ENCODE results near the gene THOC5. TPM values are rescaled to one million over a fixed set of nuclear protein-coding genes. Genes with fewer than 3 reads are reported as not detected.
"Not testable (repeated sequence)": the region's sequence is repeated elsewhere in the genome, so short reads cannot be mapped to it uniquely, and the experiment has no call there.

THOC5 gene
- polyA plus RNA-seq, 12 donors = 18.6 to 30.5 (median 26.1) TPM; not detected in 1

DNA sequence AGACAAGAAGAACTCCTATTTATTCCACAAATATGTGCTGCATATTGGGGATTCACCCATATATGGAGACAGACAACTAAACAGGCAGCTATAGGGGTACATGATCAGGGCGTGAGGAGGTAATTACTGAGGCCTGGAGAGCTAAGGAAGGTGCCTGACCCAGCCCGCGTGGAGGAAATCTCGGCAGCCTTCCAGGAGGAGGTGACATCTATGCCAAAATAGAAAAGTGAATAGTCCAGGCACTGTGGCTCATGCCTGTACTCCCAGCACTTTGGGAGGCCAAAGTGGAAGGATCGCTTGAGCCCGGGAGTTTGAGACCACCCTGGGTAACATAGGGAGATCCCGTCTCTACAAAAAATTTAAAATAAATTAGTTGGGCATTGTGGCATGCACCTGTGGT, 13.8 kb upstream of the THOC5 start:
- DNase-seq = no peak

DNA sequence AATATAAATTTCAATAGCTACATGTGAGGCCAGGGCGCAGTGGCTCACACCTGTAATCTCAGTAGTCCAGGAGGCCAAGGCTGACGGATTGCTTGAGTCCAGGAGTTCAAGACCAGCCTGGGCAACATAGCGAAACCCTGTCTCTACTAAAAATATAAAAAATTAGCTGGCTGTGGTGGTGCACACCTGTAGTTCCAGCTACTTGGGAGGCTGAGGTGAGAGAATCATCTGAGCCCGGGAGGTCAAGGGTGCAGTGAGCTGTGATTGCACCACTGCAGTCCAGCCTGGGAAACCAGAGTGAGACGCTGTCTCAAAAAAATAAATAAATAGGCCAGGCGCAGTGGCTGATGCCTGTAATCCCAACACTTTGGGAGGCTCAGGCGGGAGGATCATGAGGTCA, 13.0 kb upstream of the THOC5 start:
- not testable (repeated sequence) for DNase-seq

DNA sequence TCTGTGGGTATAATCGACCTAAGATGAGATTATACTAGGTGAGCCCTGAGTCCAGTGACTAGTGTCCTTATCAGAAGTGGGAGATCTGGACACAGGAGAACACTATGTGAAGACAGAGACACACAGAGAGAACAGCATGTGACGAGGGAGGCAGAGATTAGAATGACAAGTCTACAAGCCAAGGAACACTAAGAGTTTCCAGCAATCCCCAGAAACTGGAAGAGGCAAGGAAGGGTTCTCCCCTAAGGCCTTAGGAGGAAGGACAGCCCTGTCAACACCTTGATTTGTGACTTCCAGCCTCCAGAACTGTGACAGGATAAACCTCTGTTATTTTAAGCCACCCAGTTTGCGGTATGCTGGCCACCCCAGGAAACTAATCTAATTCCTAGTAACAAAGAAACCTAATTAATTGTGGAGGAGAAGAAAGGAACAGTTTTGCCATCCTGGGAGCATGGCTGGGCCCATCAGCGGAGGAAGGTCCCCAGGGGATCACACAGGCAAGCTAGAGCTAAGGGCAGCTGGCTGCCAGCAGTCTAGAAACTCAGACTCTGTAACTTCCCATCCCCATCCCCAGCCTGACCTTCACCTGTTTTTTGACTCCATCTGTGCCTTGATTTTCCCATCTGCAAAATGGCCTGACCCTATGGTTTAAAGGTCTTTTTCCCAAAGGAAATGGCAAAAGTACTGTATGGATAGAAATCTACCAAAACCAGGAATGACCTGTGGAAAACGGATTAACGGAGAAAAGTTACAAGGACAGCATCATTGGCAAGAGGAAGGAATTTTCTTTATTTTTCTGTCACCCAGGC, 10.3 kb upstream of the THOC5 start:
- no peak for DNase-seq

DNA sequence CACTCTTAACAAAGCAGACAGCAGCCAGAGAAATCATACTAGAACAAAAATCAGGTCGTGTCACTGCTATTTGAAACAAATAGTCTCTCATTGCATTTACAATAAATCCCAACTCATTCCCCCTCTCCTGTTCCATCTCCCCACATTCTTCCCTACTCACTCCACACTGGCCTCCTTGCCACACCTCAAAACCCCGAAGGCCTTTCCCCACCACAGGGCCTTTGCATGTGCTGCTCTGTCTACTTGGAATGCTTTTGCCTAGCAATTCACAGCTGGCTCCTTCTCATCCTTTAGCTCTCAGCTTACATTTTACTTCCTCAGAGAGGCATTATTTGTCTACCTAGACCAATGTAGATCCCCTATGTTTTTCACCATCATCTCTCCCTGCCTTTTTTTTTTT, 6.3 kb upstream of the THOC5 start:
- no peak for DNase-seq

DNA sequence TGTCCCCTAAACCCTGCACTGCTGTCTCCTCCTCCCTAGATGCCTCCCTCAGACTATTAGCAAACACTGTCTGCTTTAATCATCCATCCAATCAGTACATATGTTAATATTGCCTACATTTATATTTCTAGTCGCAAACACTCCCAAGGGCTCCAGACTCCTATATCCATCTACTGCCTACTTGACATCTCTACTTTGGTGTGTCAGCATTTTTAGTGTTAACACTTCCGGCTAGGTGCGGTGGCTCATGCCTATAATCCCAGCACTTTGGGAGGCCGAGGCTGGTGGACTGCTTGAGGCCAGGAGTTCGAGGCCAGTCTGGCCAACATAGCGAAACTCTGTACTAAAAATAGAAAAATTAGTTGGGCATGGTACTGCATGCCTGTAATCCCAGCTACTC, 5.5 kb upstream of the THOC5 start:
- no peak for DNase-seq

DNA sequence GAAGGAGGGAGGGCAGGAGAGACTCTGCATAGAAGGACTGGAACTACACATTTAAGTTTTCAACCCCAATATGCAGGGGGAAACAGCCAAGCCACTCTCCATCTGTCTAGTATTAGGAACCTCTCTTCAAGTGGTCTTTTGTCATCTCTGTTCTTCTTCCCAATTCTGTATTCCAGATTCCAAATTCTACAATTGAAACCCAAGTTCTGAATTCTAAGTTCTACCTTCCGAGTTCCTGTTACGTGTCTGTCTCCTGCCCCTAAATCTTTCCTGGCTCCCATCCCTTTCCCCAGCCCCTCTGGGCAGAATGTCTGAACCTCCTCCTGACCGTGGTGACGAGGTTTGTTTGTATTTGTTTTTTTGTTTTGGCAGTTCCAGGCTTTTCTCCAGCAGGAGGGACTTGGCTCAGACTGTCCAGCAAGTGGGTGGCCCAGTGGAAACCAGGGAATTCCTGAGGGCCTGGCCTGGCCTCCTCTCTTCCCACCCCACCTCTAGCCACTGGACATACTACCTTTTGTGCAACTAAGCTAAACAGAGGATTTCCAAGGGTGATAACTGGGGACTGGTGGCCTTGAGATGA, 1.6 kb upstream of the THOC5 start:
- DNase-seq = peak; percentile 41

DNA sequence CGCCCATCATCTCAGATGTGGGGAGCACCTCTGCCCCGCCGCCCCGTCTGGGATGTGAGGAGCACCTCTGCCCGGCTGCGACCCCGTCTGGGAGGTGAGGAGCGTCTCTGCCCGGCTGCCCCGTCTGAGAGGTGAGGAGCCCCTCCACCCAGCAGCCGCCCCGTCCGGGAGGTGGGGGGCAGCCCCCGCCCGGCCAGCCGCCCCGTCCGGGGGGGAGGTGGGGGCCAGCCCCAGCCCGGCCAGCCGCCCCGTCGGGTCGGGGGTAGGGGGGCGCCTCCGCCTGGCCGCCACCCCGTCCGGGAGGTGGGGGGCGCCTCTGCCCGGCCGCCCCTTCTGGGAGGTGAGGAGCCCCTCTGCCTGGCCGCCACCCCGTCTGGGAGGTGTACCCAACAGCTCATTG, 1.2 kb downstream of the THOC5 start:
- not testable (repeated sequence) for DNase-seq

DNA sequence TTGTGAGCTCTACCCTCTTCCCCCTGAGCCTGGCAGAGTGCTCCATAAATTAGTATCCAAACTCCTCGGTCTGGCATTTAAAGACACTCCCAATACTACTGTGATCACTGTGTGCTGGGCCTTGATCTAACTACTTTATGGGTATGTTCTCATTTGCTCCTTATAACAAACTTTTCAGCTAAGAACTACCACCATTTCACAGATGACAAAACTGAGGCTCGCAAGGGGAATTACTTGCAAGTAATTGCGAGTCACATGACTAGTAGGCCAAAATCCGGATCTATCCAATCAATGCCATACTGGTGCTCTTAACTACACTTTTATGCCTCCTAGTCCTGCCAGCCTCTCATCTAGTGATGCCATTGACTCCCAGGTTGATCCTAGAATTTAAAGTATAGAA, 3.6 kb downstream of the THOC5 start:
- DNase-seq = no peak

DNA sequence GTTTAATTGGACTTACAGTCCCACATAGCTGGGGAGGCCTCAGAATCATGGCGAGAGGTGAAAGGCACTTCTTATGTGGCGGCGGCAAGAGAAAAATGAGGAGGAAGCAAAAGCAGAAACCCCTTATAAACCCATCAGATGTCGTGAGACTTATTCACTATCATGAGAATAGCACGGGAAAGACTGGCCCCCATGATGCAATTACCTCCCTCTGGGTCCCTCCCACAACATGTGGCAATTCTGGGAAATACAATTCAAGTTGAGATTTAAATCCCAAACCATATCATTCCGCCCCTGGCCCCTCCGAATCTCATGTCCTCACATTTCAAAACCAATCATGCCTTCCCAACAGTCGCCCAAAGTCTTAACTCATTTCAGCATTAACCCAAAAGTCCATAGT, 8.5 kb downstream of the THOC5 start:
- not testable (repeated sequence) for DNase-seq

DNA sequence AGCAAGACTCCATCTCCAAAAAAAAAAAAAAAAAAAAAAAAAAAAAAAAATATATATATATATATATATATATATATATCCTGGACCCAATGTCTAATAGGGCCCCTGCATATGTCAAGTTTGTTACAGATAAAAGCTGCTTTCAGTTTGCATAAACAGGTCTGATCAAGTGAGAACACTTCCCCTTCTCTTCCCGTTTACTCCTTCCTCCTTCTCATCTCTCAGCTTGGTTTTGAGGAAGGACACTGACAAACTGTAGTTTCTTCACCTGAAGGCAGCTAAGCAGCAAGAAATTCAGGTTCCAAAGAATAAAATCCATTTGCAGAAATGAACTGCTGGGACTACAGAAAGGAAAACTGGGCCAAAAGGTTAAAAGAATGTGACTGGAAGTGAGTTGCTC, 11.7 kb downstream of the THOC5 start:
- no peak for DNase-seq

DNA sequence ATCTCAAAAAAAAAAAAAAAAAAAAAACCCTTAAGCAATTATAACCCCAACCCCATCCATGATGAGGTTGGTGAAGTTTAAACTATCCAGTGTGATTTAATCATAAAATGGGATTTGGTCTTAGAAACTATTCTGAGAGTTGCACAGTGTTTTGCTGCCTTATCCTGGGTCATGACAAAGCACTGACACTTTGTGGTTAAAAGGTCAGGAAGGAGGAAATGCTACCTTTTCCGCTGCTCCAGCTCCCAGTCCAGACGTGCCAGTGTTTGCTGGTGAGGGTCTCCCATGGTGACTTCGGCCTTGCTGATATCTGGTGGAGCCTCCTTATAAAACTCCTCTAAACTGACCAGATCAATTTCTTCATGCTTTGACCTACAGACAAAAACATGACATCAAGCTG, 14.5 kb downstream of the THOC5 start:
- DNase-seq = no peak

DNA sequence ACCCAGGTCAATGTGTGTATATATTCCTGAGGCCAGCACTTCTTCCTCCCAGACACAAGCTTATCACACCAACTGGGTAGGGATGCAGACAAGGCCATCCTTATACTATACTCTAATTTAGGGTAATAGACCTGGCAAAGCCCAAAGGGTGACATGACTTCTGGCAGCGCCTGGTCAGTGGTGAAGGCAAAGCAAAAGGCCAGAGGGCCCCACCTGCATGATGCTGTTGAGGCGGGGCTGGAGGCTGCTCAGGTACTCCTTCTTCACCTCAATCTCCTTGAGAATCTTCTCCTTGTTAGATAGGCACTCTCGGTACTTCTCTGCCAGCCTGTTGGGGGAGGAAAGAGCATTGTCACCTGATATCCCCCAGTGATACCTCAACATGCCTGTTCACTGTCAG, 17.1 kb downstream of the THOC5 start:
- DNase-seq = no peak

DNA sequence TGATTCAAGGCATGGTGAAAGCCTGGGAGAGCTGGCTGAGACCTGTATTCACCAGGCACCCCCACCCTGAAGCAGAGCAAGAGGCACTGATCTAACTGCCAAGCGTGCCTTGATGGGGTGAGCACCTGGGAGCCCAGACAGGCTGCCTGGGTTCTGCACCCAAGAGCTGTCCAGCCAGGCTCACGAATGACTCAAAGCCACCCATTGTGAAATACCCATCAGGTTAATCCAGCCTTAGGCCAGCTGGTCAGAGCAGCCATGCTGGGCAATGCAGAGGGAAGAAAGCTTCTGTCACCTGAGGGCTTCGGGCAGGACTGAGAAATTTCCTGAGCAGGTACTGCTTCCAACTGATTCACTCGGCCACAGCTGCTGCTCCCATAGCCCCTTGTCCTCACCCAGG, 22.1 kb downstream of the THOC5 start:
- DNase-seq = no peak

DNA sequence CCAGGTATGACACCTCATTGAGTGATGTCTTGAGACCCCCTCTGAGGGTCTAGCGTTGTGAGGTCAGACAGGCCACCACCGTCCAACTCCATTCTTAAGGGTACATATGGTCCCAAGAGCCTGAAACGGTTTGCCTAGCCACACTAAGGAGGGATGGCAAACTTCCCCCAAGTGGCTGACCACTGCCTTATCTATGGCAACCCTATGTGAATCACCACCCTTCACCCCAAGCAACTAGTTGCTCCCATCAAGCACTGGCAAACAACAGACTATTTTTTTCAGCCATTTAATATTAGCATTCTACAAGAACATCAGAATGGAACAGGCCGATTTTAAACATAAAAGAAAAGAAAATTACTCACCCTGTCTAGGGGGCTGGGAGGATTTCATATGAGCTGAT, 22.8 kb downstream of the THOC5 start:
- DNase-seq = no peak

DNA sequence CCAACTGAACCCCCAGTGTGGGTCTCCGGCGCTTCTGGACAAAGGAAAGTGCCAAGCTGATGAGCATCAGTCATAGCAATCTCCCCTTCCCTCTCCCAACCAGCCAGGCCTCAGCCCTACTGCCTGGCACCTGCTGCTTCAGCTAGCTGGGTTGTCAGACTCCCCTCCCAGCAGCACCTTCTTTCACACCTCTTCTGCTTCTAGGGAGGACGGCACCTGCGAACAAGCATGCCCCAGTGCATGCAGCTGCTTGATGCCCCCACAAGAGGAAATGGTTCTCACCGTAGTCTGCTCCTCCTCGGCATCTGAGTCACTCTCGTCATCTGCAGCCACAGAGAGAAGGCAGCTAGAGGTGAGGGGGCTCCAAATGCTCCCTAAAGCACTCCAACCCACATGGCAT, 25.4 kb downstream of the THOC5 start:
- DNase-seq = no peak

DNA sequence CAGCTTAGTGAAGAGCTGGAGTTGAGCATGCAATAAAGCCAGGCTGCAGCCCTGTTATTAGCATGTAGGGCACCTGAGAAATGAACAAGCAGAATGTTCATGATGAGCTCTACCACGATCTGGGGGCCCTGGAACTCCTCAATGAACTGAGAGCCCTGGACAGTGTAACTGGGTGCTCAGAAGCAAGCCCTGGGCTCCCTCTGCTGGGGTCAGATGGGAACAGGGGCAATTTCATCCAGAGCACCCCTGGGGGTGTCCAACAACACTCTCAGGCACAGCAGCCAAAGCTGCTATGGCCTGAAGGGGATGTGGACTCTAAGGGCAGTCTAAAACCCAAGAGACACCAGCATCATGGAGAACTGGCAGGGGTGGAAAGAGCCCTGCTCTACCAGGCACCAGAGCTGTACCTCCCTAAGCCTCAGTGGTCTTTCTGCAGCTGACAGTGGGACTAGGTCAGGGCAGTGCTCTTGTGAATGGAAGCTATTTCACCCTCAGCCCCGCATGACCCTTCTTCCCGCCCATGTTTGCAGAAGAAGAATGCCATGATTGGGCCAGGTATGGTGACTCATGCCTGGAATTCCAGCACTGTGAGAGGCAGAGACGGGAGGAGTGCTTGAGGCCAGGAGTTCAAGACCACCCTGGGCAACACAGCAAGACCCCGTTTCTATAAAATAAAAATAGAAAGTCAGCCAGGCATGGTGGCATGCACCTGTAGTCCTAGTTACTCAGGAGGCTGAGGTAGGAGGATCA, 28.9 kb downstream of the THOC5 start:
- no peak for DNase-seq

DNA sequence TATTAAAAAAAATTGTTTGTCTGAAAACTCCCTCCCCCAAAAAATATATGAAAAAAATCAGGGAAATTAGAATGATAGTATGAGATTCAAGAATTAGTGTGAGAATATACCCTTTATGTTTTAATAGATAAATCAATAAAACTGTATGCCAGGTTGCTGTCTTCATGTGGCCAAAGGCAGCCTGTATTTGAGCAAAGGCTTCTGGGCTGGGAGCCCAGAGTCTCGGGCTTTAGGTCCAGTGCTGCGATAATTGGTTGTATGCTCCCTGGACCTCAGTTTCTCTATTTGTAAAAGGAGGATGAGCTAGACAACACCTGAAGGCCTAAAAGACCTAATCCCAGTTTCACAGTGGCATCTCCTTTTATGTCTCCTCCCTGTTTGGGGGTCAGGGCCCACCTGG, 29.8 kb downstream of the THOC5 start:
- no peak for DNase-seq

DNA sequence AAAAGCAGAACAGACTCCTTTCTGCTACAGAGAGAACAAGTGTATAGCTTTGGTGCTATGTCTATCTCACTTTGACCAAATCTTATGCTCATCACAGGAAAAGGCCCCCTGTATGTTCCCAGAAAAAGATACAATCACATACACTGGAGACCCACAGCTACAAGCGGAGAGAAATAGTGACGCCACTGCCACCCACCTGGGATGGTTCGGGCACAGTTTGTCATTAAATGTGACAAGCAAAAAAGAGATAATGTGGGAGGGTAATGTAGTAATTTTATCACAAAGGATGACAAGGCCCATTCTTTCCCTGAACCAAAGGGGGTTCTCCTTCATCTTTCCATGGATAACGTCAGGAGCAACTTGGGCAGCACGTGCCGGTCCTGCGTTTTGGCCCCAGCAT, 32.0 kb downstream of the THOC5 start:
- DNase-seq = no peak

DNA sequence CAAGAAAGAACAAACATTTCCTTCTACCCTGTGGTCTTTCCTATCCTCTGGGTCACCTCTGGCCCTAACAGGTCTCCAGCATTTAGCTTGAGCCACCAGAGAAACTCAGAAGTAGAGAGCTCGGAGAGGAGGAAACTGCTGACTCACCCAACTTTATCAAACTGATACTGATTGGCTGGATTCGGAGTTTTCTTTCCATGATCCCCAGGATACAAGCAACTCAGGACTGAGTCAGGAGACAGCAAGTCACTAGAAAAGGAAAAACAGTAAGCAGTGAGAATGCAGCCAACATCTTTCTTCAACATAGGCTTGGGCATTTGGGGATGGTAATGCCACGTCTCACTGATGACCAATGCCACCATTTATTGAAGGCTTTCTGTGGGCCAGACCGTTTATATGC, 32.7 kb downstream of the THOC5 start:
- DNase-seq = no peak

DNA sequence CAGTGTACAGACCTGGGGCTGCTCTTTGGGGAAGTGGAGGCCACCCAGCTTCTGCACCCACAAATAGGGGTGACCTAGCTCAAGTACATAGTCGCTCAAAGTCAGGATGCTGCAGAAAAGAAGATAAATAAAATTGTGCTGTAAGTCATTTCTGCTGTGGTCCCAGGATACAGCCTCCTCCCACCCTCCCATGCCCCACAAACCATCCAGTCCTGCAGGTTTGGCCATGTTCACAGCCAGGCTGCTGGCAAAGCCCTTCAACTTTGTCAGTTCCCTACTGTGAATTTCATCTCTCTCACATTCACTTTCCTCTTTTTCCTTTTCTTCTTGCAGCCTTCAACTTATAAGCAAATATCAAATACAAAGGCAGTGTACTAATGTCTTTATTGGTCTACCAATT, 33.6 kb downstream of the THOC5 start:
- DNase-seq = no peak

DNA sequence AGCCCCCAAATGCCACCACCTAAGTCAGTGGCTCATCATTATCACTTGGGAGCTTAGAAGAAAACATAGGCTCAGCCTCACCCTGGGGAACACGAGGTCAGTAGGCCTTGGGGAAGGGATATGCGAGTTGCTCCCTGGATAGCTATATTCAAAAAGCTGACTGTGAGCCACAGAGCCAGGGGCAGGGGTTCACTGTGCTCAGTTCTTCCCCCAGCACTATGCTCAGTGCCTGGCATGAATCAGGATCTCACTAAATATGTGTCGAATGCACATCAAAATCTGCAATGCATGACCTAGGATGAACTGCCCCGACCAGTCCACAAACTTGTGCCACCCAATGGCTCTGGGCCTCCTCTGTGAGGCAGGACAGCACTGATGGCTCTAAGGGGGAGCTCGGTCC, 35.1 kb downstream of the THOC5 start:
- DNase-seq = no peak

DNA sequence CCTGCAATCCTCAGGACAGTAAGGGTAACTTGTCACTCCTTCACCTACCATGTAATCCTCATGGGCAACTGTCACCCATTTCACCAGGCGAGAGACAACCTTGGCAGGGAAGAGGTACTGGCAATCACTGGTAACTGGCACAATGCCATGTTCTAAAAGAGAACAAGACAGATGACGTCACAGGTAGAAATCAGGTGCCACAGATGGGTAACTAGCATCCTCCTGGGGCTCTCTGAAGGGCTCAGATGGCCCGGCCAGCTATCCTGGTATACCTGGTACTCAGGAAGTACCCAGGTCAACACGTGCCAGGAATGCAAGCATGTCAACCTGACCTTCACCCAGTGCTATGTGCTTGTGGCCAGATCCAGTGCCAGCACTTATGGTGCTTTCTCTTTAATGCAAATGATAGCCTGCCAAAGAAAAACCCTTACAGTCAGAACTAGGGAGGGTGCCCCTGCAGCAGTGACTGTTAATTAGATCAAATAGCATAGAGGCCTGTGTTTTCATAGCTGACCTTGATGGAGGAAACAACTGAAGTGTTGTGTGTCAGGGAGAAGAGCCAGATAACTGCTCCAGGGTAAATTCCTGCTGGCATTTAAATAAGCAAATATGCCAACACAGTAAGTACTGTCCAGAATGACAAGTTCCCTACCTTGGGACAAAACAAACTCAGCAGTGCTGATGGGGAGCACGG, 36.2 kb downstream of the THOC5 start:
- no peak for DNase-seq

DNA sequence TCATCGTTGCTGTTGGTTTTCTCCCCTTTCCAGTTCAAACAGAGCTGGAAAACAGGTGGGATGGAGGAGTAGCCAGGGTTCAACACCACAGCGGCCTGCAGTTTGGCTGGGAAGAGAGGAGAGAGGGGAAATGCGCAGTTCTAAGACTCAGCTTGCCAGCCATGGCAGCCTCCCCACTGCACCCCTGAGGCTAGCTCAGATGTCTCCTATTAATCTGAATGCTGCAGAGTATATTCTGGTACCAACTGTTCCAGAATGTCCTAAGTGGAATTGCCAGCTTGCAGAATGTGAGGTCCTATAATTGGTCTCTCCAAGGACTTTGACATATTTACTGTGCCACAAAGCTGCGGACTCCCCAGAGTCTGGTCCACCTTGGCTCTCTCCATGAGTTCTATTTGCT, 41.5 kb downstream of the THOC5 start:
- DNase-seq = no peak

Data from muscle of arm (tissue), 12 donors.